ENCODE data around the gene CIB2. TPM values are rescaled to one million over a fixed set of nuclear protein-coding genes. Genes with fewer than 3 reads are reported as not detected.

Gene CIB2
- total RNA-seq, 1 experiment from 2014 or later: 17.3 TPM

DNA sequence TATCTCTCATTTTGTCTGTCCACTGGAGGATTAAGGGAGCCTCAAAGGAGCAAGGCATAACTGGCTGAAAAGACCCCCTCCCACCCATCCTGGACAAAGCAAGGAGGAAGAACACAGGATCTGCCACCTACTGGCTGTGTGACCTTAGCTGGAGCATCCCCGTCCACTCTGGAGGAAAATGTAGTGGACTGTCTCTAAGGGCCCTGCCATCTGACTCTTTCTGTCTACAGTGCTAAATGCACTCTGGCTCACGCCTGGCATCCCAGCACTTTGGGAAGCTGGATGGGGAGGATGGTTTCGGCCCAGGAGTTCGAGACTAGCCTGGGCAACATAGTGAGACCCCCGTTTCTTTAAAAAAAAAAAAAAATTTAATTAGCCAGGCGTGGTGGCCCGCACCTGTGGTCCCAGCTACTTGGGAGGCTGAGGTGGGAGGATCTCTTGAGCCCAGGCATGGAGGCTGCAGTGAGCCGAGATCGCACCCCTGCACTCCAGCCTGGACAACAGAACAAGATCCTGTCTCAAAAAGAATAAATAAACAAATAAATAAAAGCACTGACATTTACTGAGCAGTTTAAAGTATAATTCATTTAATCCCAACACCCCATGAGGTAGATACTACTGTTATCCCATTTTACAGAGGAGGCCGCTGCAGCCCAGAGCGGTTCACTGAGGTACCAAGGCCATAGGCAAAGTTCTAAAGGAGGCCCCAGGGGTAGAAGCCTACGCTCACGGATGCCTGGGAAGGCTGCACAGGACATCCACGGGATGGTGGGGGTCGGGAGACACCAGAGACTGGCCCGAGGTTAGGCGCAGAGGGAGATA, 54.8 kb downstream of the CIB2 start:
- ChIA-PET POLR2A (no interaction called here), CTCF (interaction anchor here (1.4 kb wide), 1 partner anchor 76 kb away, joined by 4 read pairs; no protein-coding TSS in a partner anchor), RAD21 (ENCODE audit: low non-redundant PET in 1 of 2, low total read pairs in 2 of 2, uncharacterized antibody in 2 of 2, unreplicated experiment in 2 of 2) (no interaction called here)
- Histone ChIP-seq H2AFZ (ENCODE audit: low read depth, low read length, poor library complexity, severe bottlenecking) (no peak overlapping the region), H3K4me2 (ENCODE audit: low read length) (peak overlapping the region; percentile 96), H3K79me2 (ENCODE audit: insufficient read depth, low read length) (peaks cover 23% of the 10 kb centered on the region), H3K4me3 (replicated peaks in 1 of 2; ENCODE audit: low read depth in 1 of 2, low read length in 2 of 2) (peak overlapping the region; percentile 62 to 81), H3K36me3 (ENCODE audit: control insufficient read depth in 1 of 2, insufficient read depth in 2 of 2, low read length in 2 of 2) (no peaks in the 10 kb centered on the region; a peak in 1 of 4 replicates), H3K9ac (ENCODE audit: low read length) (peak overlapping the region; percentile 60), H3K9me3 (ENCODE audit: control insufficient read depth in 1 of 2, insufficient read depth in 1 of 2, low read depth in 1 of 2, low read length in 2 of 2) (no peaks in the 10 kb centered on the region), H3K9me2 (ENCODE audit: insufficient read depth) (no peaks in the 10 kb centered on the region), H3K4me1 (ENCODE audit: control insufficient read depth in 1 of 2, insufficient read depth in 2 of 2, low read length in 2 of 2) (peaks cover 12 to 19% of the 10 kb centered on the region in 2 experiments), H3K27ac (ENCODE audit: low read depth, low read length) (peak overlapping the region; percentile 76), H3K27me3 (ENCODE audit: insufficient read depth, low read length) (no peaks in the 10 kb centered on the region), H4K20me1 (ENCODE audit: insufficient read depth) (peaks cover 3% of the 10 kb centered on the region; the same call in 1 of the 2 replicates)
- TF ChIP-seq, protein P1, sequence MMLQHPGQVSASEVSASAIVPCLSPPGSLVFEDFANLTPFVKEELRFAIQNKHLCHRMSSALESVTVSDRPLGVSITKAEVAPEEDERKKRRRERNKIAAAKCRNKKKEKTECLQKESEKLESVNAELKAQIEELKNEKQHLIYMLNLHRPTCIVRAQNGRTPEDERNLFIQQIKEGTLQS (IDR thresholded peaks at IDR 0.05): no peak
- 0 out of 6 replicates have a peak, but pooled peaks of 2 of the 3 experiments have one; percentile 14 to 16 for TF ChIP-seq CTCF (IDR thresholded peaks at IDR 0.05 in 2 of 3, conservative IDR thresholded peaks at IDR 0.05 in 1 of 3; ENCODE audit: borderline replicate concordance in 1 of 3, insufficient read depth in 1 of 3, low read depth in 2 of 3, low read length in 2 of 3)
- DNase-seq (ENCODE audit: low read depth, low spot score): no peak
- BruUV-seq (replicated peaks): TSS peak; percentile 40
- intact Hi-C loops (cut with micrococcal nuclease): no loop called here
- peak; percentile 25 for ATAC-seq

All from HCT116 (cell line).